NCI-H82 treated with DMSO at 0.1 percent for 48 hours (cell line): ENCODE data around the gene PLEKHH1.
"Not testable (repeated sequence)": the region's sequence is repeated elsewhere in the genome, so short reads cannot be mapped to it uniquely, and the experiment has no call there.

Experiments
- DNase-seq: peaks from one replicate; lab custom pipeline; 2025; ENCODE audit not compliant: unreplicated experiment; lab: John Stamatoyannopoulos, UW

The PLEKHH1 gene

GRCh38 chr14:67529947-67530935 is 2.8 kb upstream of the PLEKHH1 start:
- DNase-seq = no peak

- DNase-seq = no peak
Measured at GRCh38 chr14:67532606-67532997, 488 bp upstream of the PLEKHH1 start.

DNA sequence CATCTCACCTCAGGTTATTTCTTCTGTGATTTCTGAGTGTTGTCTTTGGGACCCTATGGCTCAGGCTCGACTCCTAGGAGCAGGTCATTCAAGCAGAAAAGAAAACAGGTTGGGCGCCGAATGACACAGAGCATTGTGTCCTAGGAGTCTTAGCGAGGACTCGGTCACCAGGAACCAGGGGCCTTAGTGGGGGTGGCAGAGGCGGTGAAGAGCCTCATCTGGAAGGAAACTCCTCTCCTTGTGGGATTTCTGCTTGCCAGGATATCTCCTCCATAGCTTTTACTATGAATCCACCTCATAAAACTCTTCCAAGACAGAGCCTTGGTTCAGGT is 630 bp downstream of the PLEKHH1 start:
- DNase-seq = no peak

GRCh38 chr14:67536087-67536486 is 3.0 kb downstream of the PLEKHH1 start:
- no peak for DNase-seq

DNA sequence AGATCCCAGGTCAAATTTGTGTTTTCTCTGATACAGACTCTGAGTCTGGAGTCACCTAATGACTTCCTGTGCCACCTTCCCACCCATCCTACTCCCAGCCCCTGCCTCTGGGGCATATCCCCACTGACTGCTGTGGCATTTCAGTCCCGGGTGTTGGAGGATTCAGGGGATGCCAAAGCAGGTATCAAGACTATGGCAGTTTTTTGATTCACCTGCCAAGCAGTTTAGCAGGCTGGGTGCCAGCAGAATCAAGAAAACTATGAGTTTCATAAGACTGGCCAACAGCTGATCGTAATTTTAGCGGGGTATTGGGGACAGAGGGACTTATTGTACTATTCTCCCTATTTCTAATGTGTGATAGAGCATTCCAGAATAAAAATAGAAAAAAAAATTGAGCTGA is 4.6 kb downstream of the PLEKHH1 start:
- DNase-seq = no peak

- DNase-seq = no peak
Measured at GRCh38 chr14:67538501-67538900, 5.4 kb downstream of the PLEKHH1 start.

GRCh38 chr14:67539116-67539515 is 6.0 kb downstream of the PLEKHH1 start:
- no peak for DNase-seq

DNA sequence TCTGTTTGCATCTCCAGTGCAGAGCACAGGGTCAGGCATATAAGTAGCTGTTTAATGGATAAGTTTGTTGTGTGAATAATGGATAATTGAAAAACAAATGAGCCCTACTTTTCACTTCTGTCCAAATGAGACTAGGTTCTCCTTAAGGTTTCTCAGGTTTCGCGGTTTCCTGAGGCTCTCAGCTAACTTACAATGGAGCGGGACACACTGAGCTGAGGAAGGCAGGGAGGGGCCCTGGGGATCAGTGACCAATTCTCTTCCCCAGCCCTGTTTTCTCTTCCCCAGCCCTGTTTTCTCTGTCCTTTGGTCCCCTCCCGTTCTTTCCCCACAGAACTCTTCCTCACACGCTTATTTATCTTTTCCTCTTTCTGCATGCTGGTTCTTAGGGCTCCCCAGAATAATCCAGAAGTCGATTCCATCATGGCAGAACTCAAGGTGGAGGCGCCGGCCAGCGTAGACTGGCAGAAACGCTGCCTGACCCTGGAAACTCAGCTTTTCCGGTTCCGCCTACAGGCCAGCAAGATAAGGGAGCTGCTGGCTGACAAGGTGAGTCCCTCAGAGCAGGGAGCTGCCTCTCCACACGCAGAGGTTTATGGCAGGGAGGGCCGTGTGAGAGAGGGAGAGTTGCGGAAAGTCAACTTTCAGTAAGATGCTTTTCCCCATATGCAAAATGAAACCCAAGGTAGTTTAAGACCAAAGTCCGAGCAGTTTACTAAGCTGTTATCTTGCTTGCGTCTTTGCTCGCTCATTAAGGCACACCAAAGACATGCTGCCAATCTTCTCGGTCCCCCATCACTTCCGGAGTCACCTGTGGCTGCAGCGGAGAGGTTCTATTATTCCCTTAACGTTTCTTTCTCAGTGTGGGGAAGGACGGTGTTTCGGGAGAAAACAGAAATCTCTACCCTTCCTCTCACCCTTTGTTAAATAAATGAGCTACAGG is 8.6 kb downstream of the PLEKHH1 start:
- no peak for DNase-seq

GRCh38 chr14:67542620-67543019 is 9.5 kb downstream of the PLEKHH1 start:
- not testable (repeated sequence) for DNase-seq

GRCh38 chr14:67544590-67544989 is 11.5 kb downstream of the PLEKHH1 start:
- no peak for DNase-seq

DNA sequence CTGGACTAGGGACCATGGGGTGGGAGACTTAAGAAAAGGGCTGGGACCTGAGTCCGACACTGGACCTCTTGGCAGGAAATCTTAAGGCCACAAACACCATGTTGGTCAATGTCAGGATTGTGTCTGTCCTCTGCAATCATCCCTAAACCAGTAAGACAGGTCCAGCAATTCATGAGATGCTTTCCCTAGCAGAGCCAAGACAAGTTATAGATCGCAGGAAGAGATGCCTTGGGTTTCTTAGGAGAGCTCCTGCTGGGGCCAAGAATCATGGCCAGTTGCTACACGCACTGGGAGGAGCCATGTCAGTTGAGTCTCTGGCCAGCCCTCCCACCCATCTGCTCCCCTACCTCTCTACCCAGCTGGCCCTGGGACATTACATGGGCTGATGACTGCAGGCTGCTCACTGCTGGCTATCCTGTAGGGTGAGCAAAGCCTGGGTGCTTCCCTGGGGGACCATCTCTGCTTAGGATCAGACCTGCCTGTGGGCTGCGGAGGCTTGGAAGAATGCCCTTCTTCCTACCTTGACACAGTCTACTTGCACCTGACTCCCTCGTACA is 14.2 kb downstream of the PLEKHH1 start:
- no peak for DNase-seq

GRCh38 chr14:67549734-67550133 is 16.6 kb downstream of the PLEKHH1 start:
- DNase-seq = no peak

DNA sequence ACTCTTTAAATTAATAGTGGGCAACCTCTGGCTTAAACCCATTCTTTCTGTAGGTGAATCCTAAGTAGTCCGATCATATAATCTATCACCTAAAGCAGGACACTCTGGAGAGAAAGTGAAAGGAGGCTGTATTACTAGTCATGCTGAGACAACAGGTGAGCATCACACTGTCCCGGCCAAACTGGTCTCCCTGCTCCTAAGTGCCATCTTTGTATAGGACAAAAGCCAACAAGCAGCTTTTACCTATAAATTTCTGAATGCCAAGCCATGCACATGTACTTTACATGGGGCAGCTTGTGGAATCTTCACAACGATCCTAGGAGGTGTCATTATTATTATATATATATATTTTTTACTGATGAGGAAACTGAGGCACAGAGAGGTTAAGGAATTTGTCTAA is 18.0 kb downstream of the PLEKHH1 start:
- no peak for DNase-seq

- DNase-seq = no peak
Measured at GRCh38 chr14:67551940-67552339, 18.9 kb downstream of the PLEKHH1 start.

DNA sequence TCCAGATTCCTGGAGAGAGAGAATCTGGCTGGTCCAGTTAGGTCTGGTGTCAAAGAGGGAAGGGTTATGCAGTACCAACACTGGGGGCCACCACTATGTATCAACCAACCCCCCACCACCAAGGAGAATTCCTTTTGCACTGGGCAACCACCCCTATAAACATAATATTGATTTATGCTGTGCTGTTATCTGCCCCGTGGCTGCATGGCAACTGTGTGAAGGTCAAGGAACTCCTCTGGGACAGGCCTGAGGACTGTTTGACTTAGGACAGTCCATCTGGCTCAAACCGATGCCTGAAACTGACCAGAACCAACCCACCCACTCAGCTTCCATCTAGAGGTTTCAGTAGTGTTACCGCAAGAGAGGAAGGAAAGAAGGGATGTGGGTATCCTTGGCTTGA is 20.5 kb downstream of the PLEKHH1 start:
- DNase-seq = no peak

DNA sequence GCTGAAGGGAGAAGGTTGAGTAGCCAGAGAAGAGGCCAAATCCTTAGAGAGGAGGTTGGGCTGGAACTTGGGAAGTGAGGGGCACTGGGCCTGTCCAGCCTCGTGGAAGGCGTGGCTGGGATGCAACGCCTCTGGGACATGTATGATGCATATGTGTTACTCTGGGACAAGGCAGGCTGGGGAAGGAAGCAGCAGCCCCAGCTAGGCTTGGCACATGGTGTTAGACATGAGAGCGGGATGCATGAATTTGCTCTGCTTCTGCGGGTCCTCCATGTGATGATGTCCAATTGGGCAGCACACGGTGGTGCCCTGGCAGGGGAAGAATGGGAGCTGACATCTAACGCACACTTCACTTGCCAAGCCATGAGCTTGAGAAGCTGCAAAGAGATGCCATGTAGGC is 21.3 kb downstream of the PLEKHH1 start:
- no peak for DNase-seq

- no peak for DNase-seq
Measured at GRCh38 chr14:67555518-67556090, 22.5 kb downstream of the PLEKHH1 start.

DNA sequence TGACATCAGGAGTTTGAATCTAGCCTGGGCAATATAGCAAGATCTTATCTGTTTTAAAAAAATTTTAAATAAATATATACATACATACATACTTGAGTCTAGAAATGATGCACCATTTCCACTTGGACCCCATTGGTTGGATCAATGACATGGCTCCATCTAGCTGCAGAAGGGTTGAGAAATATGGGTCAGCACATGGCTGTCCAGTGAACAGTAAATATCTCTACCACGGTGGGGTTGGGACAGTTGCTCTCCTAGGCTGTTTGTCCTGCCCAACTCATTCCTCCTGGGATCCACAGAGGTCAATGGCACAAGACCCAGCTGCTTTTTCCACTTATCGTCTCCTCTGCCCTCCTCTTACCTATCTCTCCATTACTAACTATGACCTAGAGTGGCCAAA is 23.6 kb downstream of the PLEKHH1 start:
- DNase-seq = no peak

DNA sequence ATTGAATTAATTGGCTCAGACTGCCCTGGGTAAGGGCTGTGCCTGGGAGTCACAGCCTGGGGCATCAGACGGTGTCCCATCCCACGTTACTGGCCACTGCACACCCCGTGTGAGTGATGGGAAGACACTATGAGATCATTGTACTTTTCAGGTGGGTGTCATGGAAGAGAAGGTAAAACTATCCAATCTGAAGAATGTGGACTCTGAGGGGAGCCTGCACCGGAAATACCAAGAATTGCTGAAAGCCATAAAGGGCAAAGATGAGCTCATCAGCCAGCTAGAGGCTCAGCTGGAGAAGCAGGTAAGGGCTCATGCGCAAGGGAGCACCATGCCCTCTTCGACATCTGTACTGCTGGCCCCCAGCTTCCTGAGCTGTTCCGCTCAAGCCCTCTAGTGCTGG is 24.0 kb downstream of the PLEKHH1 start:
- no peak for DNase-seq

- DNase-seq = no peak
Measured at GRCh38 chr14:67557656-67558055, 24.6 kb downstream of the PLEKHH1 start.

GRCh38 chr14:67559639-67560038 is 26.5 kb downstream of the PLEKHH1 start:
- DNase-seq = no peak
